Kidney tubule cell (primary cell): ENCODE measurements around the gene IGLL5.
"Not testable (repeated sequence)": the region's sequence is repeated elsewhere in the genome, so short reads cannot be mapped to it uniquely, and the experiment has no call there.

ENCODE experiments used
- DNase-seq: peaks from one replicate; pipeline ENCODE4 v3.0.0-alpha.2; 2018; ENCODE audit warnings: low spot score

The IGLL5 gene

GRCh38 chr22:22914726-22915669 is 27.4 kb downstream of the IGLL5 start:
- DNase-seq, result no peak

DNA sequence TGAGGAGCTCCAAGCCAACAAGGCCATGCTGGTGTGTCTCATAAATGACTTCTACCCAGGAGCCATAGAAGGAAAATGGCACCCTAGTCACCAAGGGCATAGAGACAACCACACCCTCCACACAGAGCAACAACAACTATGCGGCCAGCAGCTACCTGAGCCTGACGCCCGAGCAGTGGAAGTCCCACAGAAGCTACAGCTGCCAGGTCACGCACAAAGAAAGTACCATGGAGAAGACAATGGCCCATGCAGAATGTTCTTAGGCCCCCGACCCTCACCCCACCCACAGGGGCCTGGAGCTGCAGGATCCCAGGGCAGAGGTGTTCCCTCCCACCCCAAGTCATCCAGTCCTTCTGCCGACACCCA is 28.0 kb downstream of the IGLL5 start:
- no peak for DNase-seq

DNA sequence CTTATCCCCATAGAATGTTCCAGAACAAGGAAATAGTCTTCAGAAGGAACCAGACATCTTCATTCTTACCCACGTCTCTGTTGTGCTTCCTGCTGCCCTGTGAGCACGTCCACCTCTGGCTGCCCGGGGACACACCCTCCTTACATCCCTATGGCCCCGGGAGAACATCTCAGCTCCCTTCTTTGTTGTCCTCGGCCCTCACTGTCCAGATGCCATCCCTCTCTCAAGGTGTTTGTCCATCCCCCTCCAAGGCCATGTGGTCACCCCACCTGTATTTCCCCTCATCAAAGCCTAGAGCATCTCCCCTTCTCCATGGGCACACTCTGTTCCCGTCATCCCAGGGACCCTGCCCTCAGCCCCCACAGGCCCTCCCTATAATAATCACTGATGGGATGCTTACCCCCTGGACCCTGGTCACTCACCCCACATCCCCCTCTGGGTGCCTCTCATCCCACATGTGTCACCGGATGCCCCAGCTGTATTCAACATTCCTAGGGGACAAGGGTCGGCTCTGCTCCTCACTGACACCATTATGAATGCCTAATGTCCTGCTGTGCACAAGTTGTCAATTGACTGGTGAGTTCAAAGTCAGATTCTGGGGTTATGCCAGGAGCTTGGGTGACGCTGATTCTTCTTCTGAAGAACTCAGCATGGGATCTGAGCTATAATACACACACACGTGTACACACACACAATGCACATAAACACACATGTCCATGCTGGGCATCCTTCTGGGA is 28.8 kb downstream of the IGLL5 start:
- no peak for DNase-seq

DNA sequence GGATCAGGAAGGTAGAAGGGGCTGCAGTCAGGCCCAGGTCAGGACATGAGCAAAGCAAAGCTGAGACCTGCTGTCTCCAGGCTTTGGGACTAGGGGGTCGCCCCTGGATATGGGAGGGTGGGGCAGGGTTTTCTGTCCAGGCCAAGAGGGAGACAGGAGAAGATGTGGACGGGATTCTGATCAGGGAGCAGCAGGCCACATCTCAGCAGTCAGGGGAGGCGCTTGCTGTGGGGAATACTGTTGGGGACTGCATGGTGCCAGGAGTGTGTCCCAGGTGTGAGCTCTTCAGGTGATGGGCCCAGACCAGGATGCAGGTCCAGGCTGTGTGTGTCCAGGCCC is 29.3 kb downstream of the IGLL5 start:
- no peak for DNase-seq

DNA sequence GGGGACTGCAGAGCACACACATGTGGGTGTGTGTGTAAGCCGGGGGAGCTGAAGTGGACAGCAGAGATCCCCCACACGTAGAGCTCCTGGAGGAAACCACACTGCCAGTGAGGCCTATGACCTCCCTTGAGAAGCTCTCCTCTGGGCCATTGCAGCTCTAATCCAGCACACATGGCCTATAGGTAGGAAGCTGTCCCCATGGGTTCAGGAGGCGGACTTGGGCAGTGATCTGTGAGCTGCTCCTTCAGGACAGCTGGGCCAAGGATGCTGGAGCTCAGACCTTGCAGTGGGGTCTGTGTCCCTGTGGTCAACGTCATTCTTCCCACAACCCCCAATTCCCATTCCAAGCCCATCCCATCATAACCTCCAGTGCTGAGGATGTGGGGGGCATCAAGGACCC is 29.8 kb downstream of the IGLL5 start:
- DNase-seq, result no peak

DNA sequence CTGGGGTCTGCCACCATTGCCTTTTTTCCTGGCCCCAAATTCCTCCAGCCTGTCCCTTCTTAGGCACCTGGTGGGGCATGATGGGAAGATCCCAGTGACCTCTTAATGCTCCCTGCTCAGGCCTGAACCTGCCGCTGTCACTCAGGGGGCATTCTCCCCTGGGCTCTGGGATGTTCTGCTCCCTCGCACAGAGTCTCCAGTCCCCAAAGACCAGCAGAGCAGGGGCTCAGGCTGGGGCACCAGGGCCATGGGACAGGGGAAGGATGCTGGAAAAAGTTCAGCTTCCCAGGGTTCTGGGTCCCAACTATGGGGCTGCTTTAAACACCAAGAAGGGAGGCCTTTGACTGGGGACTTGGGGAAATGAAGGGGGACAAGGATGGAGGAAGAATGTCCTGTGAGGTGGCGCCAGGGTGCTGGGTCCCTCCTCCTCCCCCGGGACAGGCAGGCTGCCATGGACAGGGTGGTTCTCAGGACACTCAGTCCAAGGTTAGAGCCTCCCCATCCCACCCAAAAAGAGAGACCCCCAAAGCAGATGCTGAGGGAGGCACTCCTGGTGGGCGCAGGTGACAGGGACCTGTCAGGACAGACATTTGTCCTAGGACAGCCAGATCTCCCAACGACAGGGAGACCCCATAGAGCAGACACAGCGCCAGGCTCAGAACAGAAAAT is 30.8 kb downstream of the IGLL5 start:
- no peak for DNase-seq

DNA sequence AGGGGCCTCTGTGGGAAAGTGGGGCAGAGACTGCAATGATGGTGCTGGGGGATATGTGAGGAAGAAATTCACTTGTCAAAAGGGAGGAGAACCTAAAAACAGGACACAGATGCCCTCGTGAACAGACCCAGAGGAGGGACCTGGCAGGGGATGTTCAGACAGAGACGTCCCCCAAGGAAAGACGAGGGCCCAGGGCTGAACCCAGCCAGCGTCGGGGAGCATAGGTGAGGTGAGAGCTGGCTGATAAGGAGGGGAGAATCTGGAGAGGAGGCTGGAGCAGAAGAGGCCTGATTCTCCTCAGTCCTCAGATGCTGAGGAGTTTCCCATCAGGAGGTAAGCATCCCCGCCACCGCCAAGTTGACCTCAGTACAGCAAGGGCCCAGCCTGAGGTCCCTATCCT is 31.4 kb downstream of the IGLL5 start:
- no peak for DNase-seq

GRCh38 chr22:22920104-22920654 is 32.6 kb downstream of the IGLL5 start:
- DNase-seq, result no peak

DNA sequence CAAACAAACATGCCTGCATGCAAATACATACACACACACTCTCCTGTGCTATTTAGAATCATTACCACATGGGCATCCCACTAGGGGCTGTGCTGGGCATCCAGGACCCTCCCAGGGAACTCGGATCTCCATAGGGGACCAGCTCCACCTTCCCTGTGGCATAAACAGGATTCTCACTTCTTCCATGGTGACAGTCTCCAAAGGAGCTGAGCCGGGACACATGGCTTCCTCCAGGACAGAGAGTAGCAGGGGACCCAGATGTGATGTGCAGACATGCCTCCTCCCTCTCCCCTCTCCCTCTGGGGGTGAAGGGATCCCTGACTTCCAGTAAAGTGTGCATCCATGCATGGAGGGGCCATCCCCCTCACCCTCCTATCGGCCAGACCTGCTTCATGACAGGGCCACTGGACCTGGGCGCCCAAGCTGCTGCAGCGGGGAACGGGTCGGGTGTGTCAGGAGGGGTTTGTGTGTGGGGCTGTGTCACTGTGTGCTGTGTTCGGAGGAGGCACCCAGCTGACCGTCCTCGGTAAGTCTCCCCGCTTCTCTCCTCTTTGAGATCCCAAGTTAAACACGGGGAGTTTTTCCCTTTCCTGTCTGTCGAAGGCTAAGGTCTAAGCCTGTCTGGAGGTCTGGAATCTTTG is 33.4 kb downstream of the IGLL5 start:
- no peak for DNase-seq

GRCh38 chr22:22921575-22921974 is 34.0 kb downstream of the IGLL5 start:
- no peak for DNase-seq

GRCh38 chr22:22922092-22922953 is 34.7 kb downstream of the IGLL5 start:
- DNase-seq, result not testable (repeated sequence)

DNA sequence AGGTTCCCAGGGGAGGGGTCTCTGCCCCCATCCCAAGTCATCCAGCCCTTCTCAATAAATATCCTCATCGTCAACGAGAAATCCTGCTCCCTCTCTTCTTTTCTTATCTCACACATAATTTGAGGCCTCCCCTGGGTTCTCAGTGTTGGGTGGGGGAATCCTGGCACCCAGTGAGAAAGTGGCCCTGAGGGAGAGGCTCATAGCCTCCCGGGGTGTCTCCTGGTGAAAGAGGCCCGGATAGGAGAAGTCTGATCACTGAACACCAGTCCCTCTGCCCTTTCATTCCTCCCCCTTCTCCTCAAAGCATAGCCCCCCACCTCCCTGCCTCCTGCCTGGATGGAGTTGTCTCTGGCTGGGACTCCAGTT is 35.3 kb downstream of the IGLL5 start:
- DNase-seq, result no peak

- DNase-seq, result no peak
Measured at GRCh38 chr22:22923379-22923778, 35.8 kb downstream of the IGLL5 start.

DNA sequence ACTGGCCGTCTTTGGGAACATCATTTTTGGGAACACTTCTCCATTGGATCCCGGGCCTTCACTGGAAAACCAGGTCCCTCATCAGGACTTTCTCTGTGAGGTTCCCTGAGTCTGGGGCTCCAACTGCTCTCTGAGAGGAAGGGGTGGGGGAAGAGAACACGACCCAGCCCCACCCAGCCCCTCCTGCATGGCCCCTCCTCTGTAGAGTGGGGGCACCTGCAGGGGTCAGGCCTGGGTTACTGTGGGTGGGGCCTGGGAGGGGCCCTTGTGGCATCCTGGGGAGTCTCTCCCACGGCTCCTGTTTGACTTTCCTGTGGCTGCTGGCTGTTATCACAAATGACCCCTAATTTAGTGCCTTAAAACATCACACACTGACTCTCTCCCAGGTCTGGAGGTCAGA is 36.3 kb downstream of the IGLL5 start:
- no peak for DNase-seq

DNA sequence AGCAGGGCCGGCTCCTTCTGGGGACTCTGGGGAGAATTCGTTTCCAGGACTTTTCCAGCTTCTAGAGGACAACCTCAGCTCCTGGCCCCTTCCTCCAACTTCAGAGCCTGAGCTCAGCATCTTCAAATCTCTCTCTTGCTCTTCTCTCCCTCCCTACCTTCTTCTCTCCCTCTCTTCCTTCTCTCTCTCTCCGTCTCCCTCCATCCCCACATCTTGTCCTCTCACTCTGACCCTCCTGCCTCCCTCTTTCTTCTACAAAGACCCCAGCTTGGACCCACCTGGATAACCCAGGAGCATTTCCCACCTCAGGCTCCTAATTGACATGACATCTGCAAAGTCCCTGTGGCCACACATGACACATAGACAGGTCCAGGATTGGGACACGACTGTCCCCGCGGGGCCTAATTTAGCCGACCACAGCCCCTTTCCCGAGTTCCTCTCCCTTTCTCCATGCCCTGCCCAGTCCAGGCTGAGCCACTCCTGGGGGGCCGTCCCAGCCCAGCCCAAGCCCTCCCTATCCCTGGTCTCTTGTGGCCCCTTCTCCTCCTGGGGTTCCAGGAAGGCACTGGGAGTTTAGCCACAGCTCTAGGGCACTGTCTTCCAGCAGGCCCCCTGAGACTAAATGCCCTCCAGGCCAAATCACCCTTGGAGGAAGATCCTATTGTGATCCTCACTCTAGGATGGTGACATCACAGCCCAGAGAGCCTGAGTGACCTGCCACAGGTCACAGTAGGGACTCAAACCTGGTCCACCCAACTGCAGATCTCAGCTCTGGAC is 36.9 kb downstream of the IGLL5 start:
- DNase-seq, result no peak

- no peak for DNase-seq
Measured at GRCh38 chr22:22925146-22925804, 37.7 kb downstream of the IGLL5 start.

GRCh38 chr22:22925805-22926369 is 38.3 kb downstream of the IGLL5 start:
- DNase-seq, result no peak

DNA sequence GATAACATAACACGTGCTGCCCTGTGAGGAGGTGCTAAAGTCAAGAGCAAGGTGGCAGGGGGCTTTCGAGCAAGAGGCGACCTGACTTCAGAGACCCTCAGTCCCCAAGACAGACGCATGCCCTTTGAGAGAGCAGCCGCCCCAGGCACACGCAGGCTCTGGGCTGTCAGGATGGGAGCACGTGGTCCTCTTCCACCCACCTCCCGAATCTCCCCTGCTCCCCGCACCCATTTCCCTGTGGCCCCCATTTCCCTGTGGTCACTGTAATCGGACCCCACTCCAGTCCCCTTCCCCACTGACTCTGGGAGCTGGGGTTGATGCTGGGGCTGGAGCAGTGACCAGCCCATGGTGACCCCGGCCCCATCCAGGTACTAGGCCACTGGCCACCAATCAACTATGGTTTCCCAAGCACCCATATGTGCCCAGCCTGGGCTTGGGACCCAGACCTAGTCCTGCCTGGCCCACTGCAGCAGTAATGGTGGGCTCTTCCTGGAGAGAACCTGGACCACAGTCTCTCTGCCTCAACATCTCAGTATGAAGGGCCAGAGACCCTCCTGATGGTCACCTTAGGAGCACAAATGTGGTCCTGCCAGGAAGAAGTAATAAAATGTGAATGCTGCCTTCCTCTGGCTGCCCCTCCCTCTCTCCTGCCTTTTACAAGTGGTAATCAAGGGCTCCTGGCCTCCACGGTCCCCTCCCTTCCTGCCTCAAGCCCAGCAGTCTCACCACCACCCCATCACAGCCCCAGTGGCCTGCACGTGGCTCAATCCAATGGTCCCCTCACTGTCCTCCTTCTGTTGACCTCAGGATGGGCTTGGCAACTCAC is 39.0 kb downstream of the IGLL5 start:
- no peak for DNase-seq
